Globus pallidus (tissue), 1 donor: ENCODE results near the gene ZFR.
"Not testable (repeated sequence)": the region's sequence is repeated elsewhere in the genome, so short reads cannot be mapped to it uniquely, and the experiment has no call there.

Experiments
- DNase-seq: peaks from one replicate; pipeline ENCODE4 v3.0.0-alpha.2; 2015; ENCODE audit warnings: low spot score

The ZFR gene

GRCh38 chr5:32444431-32445286 is at the start of gene ZFR:
Gene ZFR (minus strand): TSS chr5:32444740. CDS start chr5:32444658, 82 bp downstream.
- DNase-seq: peak; percentile 89

GRCh38 chr5:32490972-32491557 is 46.5 kb upstream of the ZFR start:
- DNase-seq: no peak

GRCh38 chr5:32489791-32490562 is 45.4 kb upstream of the ZFR start:
- peak; percentile 71 for DNase-seq

GRCh38 chr5:32487424-32487823 is 42.9 kb upstream of the ZFR start:
- no peak for DNase-seq

- DNase-seq: no peak
Measured at GRCh38 chr5:32487008-32487407, 42.5 kb upstream of the ZFR start.

- DNase-seq: no peak
Measured at GRCh38 chr5:32482193-32482592, 37.7 kb upstream of the ZFR start.

GRCh38 chr5:32479096-32479495 is 34.6 kb upstream of the ZFR start:
- no peak for DNase-seq

- DNase-seq: no peak
Measured at GRCh38 chr5:32476891-32477290, 32.4 kb upstream of the ZFR start.

GRCh38 chr5:32475334-32476097 is 31.0 kb upstream of the ZFR start:
- no peak for DNase-seq

GRCh38 chr5:32474209-32474854 is 29.8 kb upstream of the ZFR start:
- no peak for DNase-seq

- DNase-seq: no peak
Measured at GRCh38 chr5:32473072-32473471, 28.5 kb upstream of the ZFR start.

GRCh38 chr5:32471784-32472183 is 27.2 kb upstream of the ZFR start:
- peak; percentile 20 for DNase-seq

- no peak for DNase-seq
Measured at GRCh38 chr5:32465076-32465475, 20.5 kb upstream of the ZFR start.

- no peak for DNase-seq
Measured at GRCh38 chr5:32462618-32463017, 18.1 kb upstream of the ZFR start.

- DNase-seq: no peak
Measured at GRCh38 chr5:32461441-32462120, 17.0 kb upstream of the ZFR start.

GRCh38 chr5:32460702-32461101 is 16.2 kb upstream of the ZFR start:
- DNase-seq: no peak

- DNase-seq: no peak
Measured at GRCh38 chr5:32458880-32459495, 14.4 kb upstream of the ZFR start.

GRCh38 chr5:32455311-32455710 is 10.8 kb upstream of the ZFR start:
- no peak for DNase-seq

GRCh38 chr5:32454821-32455220 is 10.3 kb upstream of the ZFR start:
- no peak for DNase-seq

- DNase-seq: no peak
Measured at GRCh38 chr5:32453916-32454315, 9.4 kb upstream of the ZFR start.

- DNase-seq: not testable (repeated sequence)
Measured at GRCh38 chr5:32452316-32452715, 7.8 kb upstream of the ZFR start.
